NCI-H748 treated with DMSO at 0.1 percent for 48 hours (cell line): Measurements from ENCODE around the gene STAG3.
"Not testable (repeated sequence)": the region's sequence is repeated elsewhere in the genome, so short reads cannot be mapped to it uniquely, and the experiment has no call there.

Experiments
- DNase-seq: peaks from one replicate; lab custom pipeline; 2025; lab: John Stamatoyannopoulos, UW

The STAG3 gene

DNA sequence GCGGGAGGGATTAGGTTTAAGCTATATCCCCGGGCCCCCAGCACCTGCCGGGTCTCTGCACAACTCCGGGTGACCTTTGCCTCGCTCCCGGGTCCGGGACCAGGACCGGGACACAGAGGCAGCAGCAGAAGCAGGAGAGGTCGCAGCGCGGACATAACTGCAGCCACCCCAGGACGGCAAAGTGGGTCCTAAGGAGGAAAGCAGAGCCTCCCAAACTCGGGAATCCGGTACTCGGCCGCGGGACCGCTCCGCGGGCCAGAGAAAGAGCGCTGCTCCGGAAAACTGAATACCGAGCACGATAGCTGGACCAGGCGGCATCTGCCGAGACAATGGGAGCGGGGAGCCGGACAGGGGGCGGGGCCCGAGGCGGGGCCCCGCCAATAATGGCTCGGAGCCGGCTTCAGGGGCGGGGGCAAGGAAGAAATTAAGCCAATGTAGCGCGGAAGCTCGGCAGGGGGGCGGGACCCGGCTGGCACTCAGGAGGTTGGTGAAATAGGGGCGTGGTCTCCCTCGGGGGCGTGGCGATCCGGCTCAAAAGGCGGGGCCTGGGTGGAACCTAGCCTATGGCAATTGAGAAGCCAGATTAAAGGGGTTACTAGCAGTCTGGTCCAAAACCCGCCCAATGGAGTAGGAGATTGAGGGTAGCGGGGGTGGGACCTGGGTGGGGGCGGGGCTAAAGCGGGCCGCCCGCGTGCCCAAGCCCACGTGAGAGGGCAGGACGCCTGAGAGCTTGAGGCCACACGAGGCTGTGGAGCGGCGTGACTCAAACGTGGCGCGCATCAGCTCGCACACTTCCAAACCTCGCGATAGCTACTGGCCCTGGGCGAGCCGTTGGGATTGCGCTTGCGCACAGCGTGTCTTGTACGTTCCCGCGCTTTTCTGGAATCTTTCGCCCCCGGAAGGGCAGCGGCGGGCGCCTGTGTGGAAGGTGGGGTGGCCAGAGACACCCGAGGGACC lies at the start of gene STAG3, which contains the start of gene GPC2:
Gene STAG3, plus strand, starts transcription at position 874 of the 957 bp plus-strand sequence. CDS start 2,639 bp downstream, outside the sequence.
Gene GPC2, minus strand, starts transcription at position 337 of the 957 bp plus-strand sequence. Its CDS starts 182 bp downstream, at position 155.
- peak; percentile 92 for DNase-seq

DNA sequence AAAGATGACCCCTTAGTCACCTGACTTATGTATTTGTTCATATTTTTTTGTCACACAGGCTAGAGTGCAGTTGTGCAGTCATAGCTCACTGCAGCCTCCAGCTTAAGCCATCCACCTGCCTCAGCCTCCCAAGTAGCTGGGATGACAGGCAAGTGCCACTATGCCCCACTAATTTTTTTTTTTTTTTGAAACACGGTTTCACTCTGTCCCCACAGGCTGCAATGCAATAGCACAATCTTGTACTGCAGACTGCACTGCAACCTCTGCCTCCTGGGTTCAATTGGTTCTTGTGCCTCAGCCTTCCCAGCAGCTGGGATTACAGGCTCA lies 49.1 kb upstream of the STAG3 start:
- no peak for DNase-seq

- DNase-seq = peak; percentile 6
Observed at GRCh38 chr7:100130220-100130607, 47.5 kb upstream of the STAG3 start.

GRCh38 chr7:100130608-100131453 lies 46.9 kb upstream of the STAG3 start:
- DNase-seq = peak; percentile 67

GRCh38 chr7:100132126-100132525 lies 45.6 kb upstream of the STAG3 start:
- no peak for DNase-seq

DNA sequence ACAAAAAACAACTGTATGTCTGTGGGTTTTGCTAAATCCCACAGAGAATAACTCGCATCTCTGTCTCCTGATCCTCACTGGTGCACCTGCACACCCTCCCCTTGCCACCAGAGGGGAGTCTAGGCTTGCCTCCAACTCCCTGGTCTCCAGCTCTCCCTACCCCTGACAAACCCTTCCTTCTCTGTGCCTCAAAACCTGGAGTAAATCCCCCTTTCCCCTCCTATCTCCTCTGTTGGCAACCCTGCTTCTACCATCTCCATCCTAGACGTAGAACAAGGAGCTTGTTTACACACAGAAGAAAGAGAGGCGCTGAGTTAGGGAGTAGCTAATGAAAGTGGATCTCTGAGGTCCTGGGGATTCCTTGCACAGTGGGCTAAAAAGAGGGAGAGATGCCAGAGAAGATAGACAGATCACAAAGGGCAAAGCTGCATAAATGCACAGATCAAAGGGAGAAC lies 45.0 kb upstream of the STAG3 start:
- peak; percentile 73 for DNase-seq

- no peak for DNase-seq
Observed at GRCh38 chr7:100137851-100138760, 39.6 kb upstream of the STAG3 start.

DNA sequence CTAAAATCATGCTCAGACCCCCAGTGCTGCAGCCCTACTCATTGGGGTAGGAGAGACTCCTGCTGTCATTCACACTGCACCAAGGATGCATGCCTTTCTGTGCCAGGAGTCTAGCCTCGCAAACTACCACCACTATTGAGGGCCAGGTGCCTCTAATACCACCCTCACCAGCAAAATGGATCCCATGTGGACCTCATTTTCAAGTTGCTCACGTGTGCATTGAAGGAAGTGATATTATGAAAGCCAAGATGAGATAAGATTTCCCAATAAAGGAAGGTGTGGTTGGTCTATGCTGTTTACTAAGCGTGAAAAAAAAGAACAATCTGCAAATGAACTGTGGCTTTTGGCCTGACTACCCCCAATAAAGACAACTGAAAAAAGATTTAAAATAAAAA lies 36.2 kb upstream of the STAG3 start:
- no peak for DNase-seq

- DNase-seq = no peak
Observed at GRCh38 chr7:100142461-100142860, 35.3 kb upstream of the STAG3 start.

- not testable (repeated sequence) for DNase-seq
Observed at GRCh38 chr7:100146350-100146749, 31.4 kb upstream of the STAG3 start.

- DNase-seq = no peak
Observed at GRCh38 chr7:100147278-100147677, 30.4 kb upstream of the STAG3 start.

- DNase-seq = no peak
Observed at GRCh38 chr7:100148225-100148558, 29.5 kb upstream of the STAG3 start.

DNA sequence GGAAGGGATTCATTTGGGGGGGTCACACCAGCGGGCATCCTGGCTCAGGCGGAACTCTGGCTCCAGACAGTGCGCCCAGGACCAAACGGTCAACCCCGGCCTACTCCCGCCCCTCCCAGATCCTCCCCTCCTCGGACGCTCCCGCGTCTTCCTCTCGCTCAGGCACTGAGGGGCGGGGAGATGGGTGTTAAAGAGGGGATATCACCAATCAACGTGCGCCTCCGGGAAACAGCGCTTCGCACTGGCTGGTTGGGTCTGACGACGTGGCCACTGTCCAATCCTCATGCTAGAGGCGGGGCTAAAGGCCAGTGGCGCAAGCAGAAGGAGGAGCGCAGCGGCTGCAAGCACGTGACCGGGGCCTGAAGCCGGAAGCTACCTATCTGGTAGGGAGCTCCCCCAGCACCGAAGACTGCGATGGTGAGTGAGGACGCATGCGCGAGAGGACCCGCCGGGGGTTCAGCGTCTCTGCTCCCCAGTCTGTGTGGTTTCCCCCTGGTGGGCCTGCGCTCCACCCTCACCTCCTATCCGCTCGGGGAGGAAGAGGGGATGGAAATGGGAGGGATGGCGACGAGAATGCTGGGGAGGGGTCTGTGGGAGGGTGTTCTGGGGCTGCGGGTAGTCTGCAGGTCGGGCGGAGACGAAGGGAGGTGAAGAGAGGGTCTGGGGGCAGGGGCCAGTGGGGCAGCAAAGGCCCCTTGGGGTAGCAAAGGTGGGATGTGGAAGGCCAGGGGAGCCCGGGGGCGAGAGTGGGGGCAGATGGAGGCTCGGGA lies 29.0 kb upstream of the STAG3 start, which contains the start of gene LAMTOR4:
Gene LAMTOR4, plus strand, starts transcription at position 360 of the 770 bp plus-strand sequence. Its CDS starts 55 bp downstream, at position 415.
- DNase-seq = peak; percentile 96

GRCh38 chr7:100152404-100152803 lies 25.3 kb upstream of the STAG3 start:
- DNase-seq = no peak

GRCh38 chr7:100152937-100153666 lies 24.6 kb upstream of the STAG3 start:
- DNase-seq = no peak

- no peak for DNase-seq
Observed at GRCh38 chr7:100153708-100154535, 23.8 kb upstream of the STAG3 start.

DNA sequence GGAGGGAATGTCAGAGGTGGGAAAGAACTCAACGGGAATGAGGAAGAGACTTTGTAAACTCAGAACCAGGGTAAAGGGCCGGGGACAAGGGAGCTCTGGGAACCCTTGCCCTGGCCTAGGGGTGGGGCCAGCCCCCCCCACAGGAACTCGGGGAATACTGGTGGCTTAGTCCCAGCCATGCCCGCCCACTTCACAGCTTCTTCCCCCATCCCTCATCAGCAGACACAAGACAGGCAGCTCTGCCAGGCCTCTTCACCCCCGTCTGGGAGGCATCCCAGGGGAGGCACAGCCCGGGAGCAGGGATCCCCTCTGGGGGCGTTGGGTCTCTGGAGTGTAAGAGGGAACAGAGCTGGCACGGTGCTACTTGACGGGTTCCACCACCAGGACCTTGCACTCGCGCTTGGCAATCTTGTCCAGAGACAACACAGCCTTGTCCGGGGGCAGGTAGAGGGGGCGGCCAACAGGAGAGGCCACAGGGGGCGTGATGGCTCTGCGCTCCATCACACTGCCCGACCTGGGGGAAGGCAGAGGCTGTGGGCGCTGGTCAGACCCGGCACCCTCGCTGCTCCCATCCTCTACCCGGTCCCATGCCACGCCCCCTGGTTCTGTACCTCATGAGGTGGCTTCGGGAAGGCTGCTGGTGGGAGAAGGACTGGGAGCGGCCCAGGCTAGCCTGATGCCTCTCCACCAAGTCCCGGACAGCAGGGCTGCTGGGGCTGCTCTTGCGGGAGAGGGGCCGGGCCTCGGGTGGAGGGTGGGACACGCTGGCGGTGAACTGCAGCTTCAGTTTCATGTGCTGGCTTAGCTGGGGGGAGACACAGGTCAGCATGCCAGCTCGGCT lies 22.8 kb upstream of the STAG3 start:
- no peak for DNase-seq
